ENCODE data around the gene LZTR1.
"Not testable (repeated sequence)": the region's sequence is repeated elsewhere in the genome, so short reads cannot be mapped to it uniquely, and the experiment has no call there.

The LZTR1 gene

DNA sequence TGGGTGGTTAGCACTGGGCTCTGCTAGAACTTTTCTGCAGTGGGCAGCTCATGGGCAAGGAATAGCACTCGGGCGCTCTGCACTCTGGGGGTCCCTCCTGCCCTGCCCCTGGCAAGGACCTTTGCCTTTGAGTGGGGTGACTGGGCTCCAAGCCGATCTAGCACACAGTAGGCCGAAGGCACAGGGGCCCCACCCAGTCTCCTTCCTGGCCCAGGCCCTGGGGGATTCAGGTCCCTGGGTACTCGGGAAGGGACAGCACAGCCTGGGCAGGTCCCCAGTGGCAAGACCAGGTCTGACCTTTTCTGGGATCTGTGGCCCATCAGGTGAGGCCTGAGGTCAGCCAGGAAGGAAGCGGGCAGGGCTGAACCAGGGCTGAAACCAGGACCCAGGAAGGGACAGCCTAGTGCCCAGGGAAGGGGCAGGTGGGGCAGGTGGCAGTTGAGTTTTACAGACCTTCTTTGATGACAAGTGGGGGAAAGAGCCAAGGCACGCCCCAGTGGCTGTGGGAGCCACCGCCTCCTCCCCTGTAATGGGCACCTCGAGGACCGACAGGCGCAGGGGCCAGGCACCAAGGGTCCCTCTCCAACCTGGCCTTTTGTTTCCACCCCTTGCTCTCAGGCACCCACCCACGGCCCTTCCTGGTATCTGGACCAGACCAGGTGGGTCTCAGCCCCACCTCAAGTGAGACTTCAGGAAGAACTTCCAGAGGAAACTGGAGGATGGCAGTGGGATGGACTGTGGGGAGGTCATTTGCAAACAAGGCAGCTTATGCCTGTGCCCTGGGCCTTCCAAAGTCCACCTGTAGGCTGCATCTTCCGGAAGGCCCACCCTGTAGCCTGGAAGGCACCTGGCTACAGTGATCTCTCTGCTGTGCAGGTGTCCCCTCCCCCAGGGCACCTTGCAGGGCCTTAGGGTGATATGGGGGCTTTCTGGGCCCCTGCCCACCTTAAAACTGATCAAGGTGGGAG, 15.9 kb upstream of the LZTR1 start:
- no peak for DNase-seq (ENCODE audit: low read depth)

DNA sequence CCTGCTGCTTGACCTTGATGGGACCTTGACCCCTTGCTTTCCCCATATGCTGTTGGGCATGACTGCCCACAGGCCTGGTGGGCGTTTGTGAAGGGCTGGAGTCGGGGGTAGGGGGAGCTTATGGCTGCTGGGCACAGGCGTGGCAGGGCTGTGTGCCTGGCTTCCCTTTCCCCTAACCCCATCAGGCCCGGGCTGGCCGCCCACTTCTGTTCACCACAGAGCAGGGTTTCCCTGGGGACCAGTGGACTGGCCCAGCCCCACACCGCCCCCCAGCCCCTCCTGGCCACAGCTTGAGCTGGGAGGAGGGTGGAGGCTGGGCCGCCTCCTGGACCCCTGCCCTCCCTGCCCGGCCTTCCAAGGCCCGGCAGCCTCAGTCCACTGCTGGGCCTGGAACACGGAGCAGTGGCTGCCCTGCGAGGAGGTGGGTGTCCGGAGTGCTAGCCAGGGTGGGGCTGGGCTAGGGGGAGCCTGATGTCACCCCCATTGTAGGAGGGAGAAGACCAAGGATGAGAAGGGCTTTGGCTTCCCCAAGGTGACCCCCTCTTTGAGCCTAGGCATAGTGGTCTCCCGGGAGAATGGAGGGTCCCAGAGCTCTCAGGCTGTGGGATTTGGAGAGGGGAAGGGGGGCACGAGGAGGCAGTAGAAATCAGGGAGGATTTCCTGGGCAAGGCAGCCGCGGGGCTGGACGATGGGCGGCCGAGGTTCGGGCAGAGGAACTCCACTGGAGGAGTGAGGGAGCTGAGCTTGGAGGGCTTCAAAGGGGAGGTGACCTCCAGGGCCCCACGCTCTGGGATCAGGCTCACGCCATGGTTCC, 15.0 kb upstream of the LZTR1 start, which contains the start of gene AIFM3:
AIFM3 (plus strand) TSS at position 373 of the 814 bp plus-strand sequence. CDS start 690 bp downstream, outside the sequence.
- no peak for DNase-seq (ENCODE audit: low read depth)

DNA sequence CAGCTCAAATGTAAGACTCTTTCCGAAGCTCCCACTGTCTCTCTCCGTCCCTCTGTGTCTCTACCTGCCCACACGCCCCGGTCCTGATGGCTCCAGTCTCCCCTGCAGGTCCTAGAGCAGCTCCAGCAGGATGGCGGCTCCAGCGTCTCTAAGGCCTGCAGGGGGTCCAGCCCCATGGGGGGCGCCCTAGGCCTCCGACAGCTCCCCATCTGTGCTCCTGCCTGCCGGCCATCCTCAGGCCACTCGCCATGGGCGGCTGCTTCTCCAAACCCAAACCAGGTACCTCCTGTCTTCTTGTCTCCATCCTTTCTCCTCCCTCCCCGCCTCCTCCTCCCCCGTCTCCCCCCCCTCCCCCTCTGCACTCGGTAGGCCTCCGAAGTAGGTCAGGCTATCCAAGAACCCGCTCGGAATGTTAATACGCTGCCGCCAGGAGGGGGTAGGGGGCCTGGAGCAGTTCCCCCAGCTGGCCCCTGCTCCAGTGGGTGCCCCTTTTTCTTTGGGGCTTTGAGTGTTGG, 14.3 kb upstream of the LZTR1 start:
- no peak for DNase-seq (ENCODE audit: low read depth)

DNA sequence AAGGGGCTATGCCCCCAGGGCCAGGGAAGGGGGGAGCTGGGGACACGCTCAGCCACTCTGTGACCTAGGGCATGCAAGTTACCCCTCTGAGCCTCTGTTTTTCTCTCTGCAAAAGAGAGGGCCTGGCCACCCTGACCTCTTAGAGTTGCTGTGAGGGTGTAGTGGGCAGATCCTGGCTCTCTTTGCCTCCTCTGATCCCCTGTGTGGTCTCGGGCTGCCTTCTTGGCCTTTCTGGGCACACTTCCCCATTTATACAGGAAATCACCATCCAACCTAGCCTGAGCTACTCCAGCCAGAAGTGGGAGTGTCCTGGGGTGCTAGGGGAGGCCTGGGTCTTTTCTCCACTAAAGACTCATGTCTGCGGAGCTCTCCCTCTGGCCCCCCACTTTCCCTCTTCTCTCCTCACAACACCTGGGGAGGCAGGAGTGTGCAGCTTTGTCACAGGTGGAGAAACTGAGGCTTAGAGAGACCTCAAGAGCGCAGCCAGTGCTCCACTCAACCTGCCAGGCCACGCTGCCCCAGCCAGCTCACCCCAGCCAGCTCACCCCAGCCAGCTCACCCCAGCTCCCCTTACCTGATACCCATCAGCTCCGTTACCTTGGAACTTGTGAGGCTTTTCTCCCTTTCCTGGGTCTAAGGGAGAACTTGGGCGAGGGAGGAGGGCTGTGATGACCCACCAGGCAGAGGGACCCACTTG, 13.7 kb upstream of the LZTR1 start:
- no peak for DNase-seq (ENCODE audit: low read depth)

DNA sequence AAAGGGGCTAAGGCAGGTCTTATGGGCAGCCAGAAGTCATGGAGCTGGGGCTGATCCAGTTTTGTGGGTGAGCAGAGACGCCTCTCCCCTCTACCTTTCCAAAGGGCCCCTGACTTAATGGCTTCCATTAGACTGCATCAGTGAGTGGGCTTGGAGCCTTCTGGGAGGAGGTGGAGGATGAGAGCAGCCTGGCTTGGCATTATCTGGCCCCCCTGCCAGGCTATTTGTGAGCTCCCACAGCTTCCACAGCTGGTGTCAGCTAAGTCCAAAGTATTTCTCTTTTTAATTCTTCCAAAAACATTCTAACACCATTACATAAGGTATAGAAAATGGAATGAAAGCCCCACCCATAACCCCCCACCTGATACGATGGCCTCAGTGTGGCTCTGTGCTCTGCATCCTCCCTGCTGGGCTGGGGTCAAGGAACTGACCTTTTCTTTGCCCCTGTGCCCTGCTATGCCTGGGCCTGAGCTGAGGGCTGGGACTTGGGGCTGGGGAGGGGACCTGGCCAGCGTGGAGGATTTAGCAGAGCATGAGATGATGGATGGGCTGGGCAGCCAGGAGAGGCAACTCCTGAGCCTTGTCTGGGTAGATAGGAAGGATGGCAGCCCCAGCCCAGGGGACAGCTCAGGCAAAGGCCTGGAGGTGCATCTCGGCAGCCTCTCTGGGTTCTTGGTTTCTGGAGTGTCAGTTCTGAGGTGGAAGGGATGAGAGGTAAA, 11.0 kb upstream of the LZTR1 start:
- no peak for DNase-seq (ENCODE audit: low read depth)

DNA sequence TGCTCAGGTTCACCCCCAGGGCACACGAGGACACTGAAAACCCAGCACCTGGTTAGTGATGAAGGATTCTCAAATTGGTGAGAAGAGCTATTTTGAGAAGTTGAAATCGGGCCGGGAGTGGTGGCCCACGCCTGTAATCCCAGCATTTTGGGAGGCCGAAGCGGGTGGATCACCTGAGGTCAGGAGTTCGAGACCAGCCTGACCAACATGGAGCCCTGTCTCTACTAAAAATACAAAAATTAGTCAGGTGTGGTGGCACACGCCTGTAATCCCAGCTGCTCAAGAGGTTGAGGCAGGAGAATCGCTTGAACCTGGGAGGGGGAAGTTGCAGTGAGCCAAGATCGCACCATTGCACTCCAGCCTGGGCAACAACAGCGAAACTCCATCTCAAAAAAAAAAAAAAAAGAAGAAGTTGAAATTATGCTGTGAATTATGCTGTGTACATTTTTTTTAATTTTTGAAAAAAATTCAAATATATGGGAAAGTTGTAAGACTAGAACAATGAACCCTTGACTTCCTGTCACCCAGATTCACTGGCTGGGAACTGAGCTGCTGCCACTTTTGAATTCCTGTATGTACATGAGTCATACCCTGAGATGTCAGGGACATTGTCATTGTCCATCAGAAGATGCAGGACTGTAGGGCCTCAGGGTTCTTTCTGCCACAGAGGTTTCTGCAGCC, 9.9 kb upstream of the LZTR1 start:
- DNase-seq (ENCODE audit: low read depth): not testable (repeated sequence)

DNA sequence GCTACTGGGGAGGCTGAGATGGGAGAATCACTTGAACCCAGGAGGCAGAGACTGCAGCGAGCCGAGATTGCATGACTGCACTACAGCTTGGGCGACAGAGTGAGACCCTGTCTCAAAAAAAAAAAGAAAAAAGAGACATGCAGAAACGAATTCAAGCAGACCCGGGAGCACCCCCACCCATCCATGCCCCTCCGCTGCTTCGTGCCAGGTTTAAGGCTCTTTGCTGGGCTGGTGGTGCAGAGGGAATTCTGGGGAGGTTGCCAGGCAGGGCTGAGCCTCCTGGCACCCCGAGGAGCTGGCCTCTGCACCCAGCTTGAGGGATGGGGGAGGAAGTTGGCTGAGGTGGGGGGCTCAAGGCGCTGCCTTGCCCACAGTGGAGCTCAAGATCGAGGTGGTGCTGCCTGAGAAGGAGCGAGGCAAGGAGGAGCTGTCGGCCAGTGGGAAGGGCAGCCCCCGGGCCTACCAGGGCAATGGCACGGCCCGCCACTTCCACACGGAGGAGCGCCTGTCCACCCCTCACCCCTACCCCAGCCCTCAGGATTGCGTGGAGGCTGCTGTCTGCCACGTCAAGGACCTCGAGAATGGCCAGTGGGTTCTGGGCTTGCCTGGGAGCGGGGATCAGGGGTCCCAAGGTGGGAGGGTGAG, 9.0 kb upstream of the LZTR1 start:
- no peak for DNase-seq (ENCODE audit: low read depth)

DNA sequence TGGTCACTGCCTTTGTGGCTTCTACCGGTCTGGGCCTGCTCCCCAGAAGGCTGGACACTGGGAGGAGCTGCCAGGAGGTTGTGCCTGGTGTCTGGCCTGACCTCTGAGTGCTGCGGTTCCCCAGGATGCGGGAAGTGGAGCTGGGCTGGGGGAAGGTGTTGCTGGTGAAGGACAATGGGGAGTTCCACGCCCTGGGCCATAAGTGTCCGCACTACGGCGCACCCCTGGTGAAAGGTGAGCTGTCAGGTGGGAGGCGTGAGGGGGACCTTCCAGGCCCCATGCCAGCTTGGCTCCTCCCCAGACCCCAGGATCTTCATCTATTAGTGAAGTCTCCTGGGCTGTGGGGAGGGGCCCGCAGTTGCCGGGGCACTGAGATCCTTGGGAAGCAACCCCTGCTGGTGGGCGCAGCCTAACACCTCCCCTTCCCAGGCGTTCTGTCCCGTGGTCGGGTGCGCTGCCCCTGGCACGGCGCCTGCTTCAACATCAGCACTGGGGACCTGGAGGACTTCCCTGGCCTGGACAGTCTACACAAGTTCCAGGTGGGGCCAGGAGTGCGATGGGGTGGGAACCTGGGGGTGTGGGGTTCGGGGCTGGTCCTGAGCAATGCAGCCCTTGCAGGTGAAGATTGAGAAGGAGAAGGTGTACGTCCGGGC, 8.3 kb upstream of the LZTR1 start:
- no peak for DNase-seq (ENCODE audit: low read depth)

DNA sequence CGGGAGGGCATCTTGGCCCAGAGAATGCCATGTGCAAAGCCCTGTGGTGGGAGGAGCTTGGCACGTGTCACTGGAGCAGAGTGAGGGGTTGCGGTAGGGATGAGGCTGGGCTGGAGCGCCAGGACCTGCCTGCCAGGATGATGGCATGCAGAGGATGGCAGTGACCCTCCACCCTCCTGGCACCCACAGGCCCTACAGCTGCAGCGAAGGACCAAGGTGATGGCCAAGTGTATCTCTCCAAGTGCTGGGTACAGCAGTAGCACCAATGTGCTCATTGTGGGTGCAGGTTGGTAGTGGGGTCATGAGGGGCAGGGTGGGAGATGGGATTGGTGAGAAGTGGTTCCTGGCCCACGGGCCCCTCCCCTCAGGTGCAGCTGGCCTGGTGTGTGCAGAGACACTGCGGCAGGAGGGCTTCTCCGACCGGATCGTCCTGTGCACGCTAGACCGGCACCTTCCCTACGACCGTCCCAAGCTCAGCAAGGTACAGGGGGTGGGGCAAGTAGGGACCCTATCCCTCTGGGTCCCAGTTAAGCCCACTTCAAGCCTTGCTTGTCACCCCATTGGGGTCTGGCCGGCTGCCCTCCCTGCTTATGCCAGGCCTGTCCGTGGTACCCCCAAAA, 7.7 kb upstream of the LZTR1 start:
- no peak for DNase-seq (ENCODE audit: low read depth)

DNA sequence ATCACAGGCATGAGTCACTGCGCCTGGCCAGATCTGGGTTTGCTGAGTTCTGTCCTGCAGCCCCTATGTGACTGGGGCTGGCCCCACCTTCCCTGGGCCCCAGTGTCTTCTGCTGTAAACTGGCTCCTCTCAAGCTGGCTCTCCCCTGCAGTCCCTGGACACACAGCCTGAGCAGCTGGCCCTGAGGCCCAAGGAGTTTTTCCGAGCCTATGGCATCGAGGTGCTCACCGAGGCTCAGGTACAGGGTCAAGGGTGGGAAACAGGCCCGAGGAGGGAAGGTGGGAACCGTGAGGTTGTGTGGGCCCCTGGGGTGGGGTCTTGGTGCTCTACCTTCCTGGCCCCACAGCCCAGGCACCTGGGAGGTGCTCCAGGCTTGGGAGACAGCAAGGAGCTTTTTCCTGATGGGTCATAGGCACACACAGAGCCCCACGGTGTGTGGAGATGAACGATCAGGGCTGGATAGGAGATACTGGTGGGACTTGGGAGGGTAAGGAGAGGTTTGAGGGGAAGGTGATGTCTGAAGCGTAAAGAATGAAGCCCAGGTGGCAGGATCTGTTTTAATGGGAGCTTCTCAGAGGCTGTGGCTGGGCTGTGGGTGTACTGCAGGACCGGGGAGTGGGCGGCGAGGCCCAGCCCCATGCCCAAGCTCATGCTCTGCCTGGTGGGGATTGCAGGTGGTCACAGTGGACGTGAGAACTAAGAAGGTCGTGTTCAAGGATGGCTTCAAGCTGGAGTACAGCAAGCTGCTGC, 6.4 kb upstream of the LZTR1 start:
- no peak for DNase-seq (ENCODE audit: low read depth)

DNA sequence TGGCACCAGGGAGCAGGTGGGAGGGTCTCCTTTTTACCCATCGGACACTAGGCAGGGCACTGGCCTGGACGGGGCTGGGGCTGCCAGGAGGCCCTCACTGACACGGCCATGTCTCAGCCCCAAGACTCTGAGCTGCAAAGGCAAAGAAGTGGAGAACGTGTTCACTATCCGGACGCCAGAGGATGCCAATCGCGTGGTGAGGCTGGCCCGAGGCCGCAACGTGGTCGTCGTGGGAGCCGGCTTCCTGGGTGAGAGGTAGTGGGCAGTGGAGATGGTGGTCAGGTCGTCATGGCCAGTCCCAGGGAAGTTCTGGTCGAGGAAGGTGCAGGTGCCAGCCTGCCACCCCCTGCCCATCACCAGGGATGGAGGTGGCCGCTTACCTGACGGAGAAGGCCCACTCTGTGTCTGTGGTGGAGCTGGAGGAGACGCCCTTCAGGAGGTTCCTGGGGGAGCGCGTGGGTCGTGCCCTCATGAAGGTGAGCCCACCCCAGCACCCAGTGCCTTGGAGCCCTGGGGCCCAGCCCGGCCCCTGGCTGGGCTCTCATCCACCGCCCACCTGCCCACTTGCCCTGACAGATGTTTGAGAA, 5.7 kb upstream of the LZTR1 start:
- DNase-seq (ENCODE audit: low read depth): no peak

DNA sequence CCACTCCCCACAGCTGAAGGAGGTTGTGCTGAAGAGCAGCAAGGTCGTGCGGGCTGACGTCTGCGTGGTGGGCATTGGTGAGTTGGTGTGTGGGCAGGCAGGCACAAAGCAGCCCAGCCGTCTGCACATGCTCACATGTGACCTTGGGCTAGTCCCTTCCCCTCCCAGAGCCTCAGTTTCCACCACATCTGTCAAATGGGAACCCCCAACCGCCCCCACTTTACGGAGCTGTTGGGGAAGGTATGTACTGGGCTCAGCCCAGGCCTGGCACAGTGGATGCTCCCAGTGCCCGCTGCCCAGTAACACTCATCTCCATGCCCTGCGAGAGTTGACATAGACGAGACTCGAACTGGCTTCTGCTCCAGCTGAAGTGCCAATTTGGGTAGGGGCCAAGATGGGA, 5.1 kb upstream of the LZTR1 start:
- DNase-seq (ENCODE audit: low read depth): no peak

DNA sequence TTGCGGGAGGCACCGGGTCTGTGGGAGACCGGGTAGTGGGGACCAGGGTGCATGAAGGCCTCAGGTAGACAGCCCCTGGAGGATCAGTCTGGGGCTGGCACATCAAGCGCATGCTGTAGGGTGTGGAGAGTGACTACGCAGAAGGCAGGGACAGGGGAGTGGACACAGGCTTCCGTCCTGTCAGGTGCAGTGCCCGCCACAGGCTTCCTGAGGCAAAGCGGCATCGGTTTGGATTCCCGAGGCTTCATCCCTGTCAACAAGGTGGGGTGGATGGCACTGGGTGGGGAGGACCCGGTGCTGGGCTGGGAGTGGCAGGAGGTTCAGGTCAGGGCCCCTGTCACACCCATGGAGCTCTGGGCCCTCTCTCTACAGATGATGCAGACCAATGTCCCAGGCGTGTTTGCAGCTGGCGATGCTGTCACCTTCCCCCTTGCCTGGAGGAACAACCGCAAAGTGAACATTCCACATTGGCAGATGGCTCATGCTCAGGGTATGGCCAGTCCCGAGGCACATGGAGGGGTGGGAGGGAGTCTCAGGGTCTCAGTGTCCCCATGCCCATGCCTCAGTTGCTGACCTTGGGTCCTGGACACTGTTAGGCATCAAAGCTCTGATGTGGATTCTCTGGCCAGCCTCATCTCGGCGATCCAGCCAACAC, 4.5 kb upstream of the LZTR1 start:
- DNase-seq (ENCODE audit: low read depth): no peak

DNA sequence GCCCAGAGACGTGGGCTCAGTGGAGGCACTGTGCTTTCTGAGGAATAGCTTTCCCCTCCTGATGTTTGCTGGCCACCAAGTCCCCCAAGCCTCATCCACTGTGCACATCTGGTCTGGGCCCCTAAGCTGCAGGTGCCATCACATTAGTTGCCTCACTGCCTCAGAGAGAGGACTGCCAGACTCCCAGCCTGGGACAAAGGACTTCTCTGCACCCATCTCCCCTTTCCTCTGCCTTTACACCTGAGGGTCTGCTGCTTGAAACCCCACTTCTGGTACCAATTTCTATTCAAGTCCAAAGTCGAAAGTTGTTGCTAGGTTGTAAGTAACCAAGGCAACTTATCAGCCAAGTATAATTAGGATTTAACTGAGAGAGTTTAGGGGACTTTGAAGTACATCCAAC, 3.7 kb upstream of the LZTR1 start:
- DNase-seq (ENCODE audit: low read depth): no peak

DNA sequence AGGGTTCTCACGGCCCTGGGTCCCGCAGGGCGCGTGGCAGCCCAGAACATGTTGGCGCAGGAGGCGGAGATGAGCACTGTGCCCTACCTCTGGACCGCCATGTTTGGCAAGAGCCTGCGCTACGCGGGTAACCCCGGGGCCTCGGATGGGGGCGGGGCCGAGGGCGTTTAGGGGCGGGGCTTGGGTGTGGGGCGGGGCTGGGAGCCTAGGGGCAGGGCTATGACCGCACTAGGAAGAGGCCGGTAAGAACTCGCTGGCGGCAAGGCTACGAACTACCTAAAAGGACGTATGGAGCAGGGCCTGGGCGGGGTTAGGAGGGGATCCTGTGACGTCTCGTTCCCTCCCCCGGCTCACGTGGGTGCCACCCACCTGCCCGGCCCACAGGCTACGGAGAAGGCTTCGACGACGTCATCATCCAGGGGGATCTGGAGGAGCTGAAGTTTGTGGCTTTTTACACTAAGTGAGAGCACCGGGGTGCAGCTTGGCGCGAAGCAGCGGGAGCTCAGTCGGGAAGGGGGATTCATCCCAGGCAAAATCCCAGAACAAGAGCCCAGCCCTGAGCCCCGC, 2.8 kb upstream of the LZTR1 start:
- DNase-seq (ENCODE audit: low read depth): peak; percentile 74

DNA sequence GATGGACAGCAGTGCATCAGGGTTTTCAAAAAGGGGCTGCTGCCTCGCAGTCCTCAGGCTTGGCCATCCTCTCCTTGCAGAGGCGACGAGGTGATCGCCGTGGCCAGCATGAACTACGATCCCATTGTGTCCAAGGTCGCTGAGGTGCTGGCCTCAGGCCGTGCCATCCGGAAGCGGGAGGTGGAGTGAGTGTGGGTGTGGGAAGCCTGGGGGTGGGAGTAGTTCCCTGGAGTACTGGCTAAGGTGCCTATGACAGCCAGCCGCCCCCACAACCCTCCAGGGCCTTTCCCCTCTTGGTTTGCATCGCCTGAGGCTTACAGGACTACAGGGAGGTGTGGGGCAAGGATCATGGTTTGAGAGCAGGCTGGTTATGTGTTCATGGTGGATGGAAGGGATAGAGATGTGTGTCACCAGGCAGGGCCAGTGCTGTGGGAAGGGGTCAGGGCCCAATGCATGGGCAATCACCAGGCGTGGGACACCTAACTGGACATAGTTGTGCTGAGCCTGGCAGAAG, 2.1 kb upstream of the LZTR1 start:
- DNase-seq (ENCODE audit: low read depth): no peak

DNA sequence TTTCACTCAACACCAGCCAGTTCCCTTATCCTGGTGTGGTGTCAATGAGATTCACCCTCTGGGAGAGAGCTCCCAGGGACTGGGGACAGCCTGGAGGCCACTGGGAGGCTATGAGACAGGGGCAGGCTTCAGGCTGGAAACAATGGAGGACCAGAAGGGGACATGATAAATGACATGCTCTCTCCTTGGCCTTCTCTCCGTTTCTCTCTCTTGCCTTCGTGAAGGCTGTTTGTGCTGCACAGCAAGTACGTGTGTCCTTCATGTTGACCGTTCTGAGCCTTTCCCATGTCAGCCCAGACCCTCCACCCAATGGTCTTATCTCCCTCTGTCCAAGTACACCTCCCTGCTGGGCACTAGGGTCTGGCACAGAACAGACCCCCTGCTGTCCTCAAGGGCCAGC, 1.6 kb upstream of the LZTR1 start:
- DNase-seq (ENCODE audit: low read depth): no peak
